IMR-90 (cell line): ENCODE measurements around the gene ABCA3. TPM values are rescaled to one million over a fixed set of nuclear protein-coding genes. Genes with fewer than 3 reads are reported as not detected.

Experiments used
- ATAC-seq: fragments of 200-7000 bp; cut with Tn5 transposase; 2 replicates; pipeline ENCODE4 v1.9.1; 2020; ENCODE audit warnings: low read depth, mild to moderate bottlenecking, moderate library complexity
- BruUV-seq: library from RNA; stranded (reverse); fragments of 400-500 nt; replicated peaks from 2 replicates; lab custom pipeline; 2021; lab: Mats Ljungman, UMichigan
- CTCF ChIA-PET: fragments of 300-600 bp; formaldehyde crosslinking; extraction: SDS; loops from one replicate; lab custom pipeline; 2021; ENCODE audit warnings: antibody characterized with exemption; lab: Yijun Ruan, JAX
- POLR2A ChIA-PET: fragments of 300-600 bp; sonication (Branson Sonifier 250); formaldehyde crosslinking; loops from one replicate; lab custom pipeline; 2022; ENCODE audit warnings: antibody characterized with exemption; ENCODE audit not compliant: unreplicated experiment; lab: Charles Lee
- DNase-seq: peaks from one replicate; pipeline ENCODE4 v3.0.0; 2013
- H2AFZ ChIP-seq: replicated peaks from 2 replicates; pipeline ENCODE3; 2013; ENCODE audit warnings: low read length, mild to moderate bottlenecking; ENCODE audit not compliant: poor library complexity
- H2AK5ac ChIP-seq: 2 replicates; pipeline ENCODE4 v1.6.1; 2013; ENCODE audit warnings: low read depth, low read length, inconsistent platforms
- H2AK9ac ChIP-seq: replicated peaks from 2 replicates; pipeline ENCODE3; 2013; ENCODE audit warnings: mild to moderate bottlenecking, low read depth, low read length, moderate library complexity; ENCODE audit not compliant: poor library complexity
- H2BK120ac ChIP-seq: 2 replicates; pipeline ENCODE4 v1.6.1; 2013; ENCODE audit warnings: low read depth, low read length, inconsistent platforms
- H2BK15ac ChIP-seq: 3 replicates; pipeline ENCODE4 v1.6.1; 2013; ENCODE audit warnings: low read depth, low read length, inconsistent platforms
- H2BK20ac ChIP-seq: 2 replicates; pipeline ENCODE4 v1.6.1; 2013; ENCODE audit warnings: low read depth, mild to moderate bottlenecking, inconsistent platforms, low read length, moderate library complexity
- H2BK5ac ChIP-seq: 2 replicates; pipeline ENCODE4 v1.6.1; 2013; ENCODE audit warnings: mild to moderate bottlenecking, low read depth, low read length, inconsistent platforms; ENCODE audit not compliant: poor library complexity, severe bottlenecking
- H3K14ac ChIP-seq: replicated peaks from 2 replicates; pipeline ENCODE4 v1.6.1; 2013; ENCODE audit warnings: low read depth, low read length, inconsistent platforms
- H3K18ac ChIP-seq: 2 replicates; pipeline ENCODE4 v1.6.1; 2013; ENCODE audit warnings: low read depth, low read length, control low read depth
- H3K23ac ChIP-seq: 2 replicates; pipeline ENCODE4 v1.6.1; 2013; ENCODE audit warnings: low read depth, low read length, inconsistent platforms
- H3K27ac ChIP-seq: 2 replicates; pipeline ENCODE4 v1.5.1; 2013; ENCODE audit warnings: mild to moderate bottlenecking, control low read depth, low read length; ENCODE audit not compliant: insufficient read depth
- H3K27me3 ChIP-seq: 2 replicates; pipeline ENCODE4 v1.6.1; 2013; ENCODE audit warnings: low read length; ENCODE audit not compliant: control insufficient read depth, insufficient read depth
- H3K36me3 ChIP-seq: 2 replicates; pipeline ENCODE4 v1.6.1; 2013; ENCODE audit warnings: low read length, mixed read lengths; ENCODE audit not compliant: control insufficient read depth, insufficient read depth
- H3K4ac ChIP-seq: 2 replicates; pipeline ENCODE4 v1.6.1; 2013; ENCODE audit warnings: low read depth, low read length, inconsistent platforms
- H3K4me1 ChIP-seq: 2 replicates; pipeline ENCODE4 v1.6.1; 2013; ENCODE audit warnings: low read length, mixed read lengths; ENCODE audit not compliant: control insufficient read depth, insufficient read depth
- H3K4me2 ChIP-seq: 2 replicates; pipeline ENCODE4 v1.6.1; 2013; ENCODE audit warnings: low read depth, mild to moderate bottlenecking, control low read depth, low read length, moderate library complexity
- H3K4me3 ChIP-seq: 2 replicates; pipeline ENCODE4 v1.5.1; 2013; ENCODE audit warnings: low read depth, mild to moderate bottlenecking, control low read depth, low read length, moderate library complexity; ENCODE audit not compliant: insufficient read depth
- H3K56ac ChIP-seq: 2 replicates; pipeline ENCODE4 v1.6.1; 2013; ENCODE audit warnings: low read length, inconsistent platforms; ENCODE audit not compliant: insufficient read depth; ENCODE audit errors: extremely low read depth
- H3K79me1 ChIP-seq, 2 experiments: 2 replicates each; pipeline ENCODE4 v1.6.1; 2013; ENCODE audit warnings: low read length in 2 of 2, inconsistent platforms in 1 of 2, low read depth in 1 of 2
- H3K9ac ChIP-seq: 2 replicates; pipeline ENCODE4 v1.6.1; 2013; ENCODE audit warnings: low read depth, low read length, control low read depth
- H3K9me1 ChIP-seq: 2 replicates; pipeline ENCODE4 v1.6.1; 2013; ENCODE audit warnings: low read length, inconsistent platforms; ENCODE audit not compliant: insufficient read depth
- H3K9me3 ChIP-seq: 2 replicates; pipeline ENCODE4 v1.6.1; 2013; ENCODE audit warnings: low read length; ENCODE audit not compliant: control insufficient read depth, insufficient read depth
- H4K20me1 ChIP-seq: 2 replicates; pipeline ENCODE4 v1.6.1; 2013; ENCODE audit warnings: low read length, inconsistent platforms; ENCODE audit not compliant: insufficient read depth
- H4K5ac ChIP-seq: 2 replicates; pipeline ENCODE4 v1.6.1; 2013; ENCODE audit warnings: mild to moderate bottlenecking, low read depth, low read length, control low read depth
- H4K8ac ChIP-seq, 2 experiments: 2 replicates each; pipeline ENCODE4 v1.6.1; 2013; ENCODE audit warnings: low read depth in 2 of 2, low read length in 2 of 2, control low read depth in 1 of 2, inconsistent platforms in 1 of 2
- H4K91ac ChIP-seq: 2 replicates; pipeline ENCODE4 v1.6.1; 2013; ENCODE audit warnings: low read depth, low read length, inconsistent platforms; ENCODE audit not compliant: insufficient read depth
- BHLHE40 ChIP-seq: fragments of 150-350 bp; IDR thresholded peaks from 2 replicates; pipeline ENCODE4 v1.6.1; 2016; ENCODE audit warnings: mild to moderate bottlenecking, low read depth, low read length
- CHD1 ChIP-seq: IDR thresholded peaks from 2 replicates; pipeline ENCODE4 v1.6.1; 2012; ENCODE audit warnings: low read depth, low read length, improper control_type of control experiment
- ELK1 ChIP-seq: fragments of 150-350 bp; IDR thresholded peaks from 2 replicates; pipeline ENCODE4 v1.6.1; 2016; ENCODE audit warnings: low read depth, mild to moderate bottlenecking, low read length, moderate library complexity, borderline replicate concordance
- FOS ChIP-seq: fragments of 150-350 bp; IDR thresholded peaks from 2 replicates; pipeline ENCODE4 v1.6.1; 2016; ENCODE audit warnings: low read depth, low read length
- MAZ ChIP-seq: IDR thresholded peaks from 2 replicates; pipeline ENCODE4 v1.6.1; 2012; ENCODE audit warnings: low read depth, mild to moderate bottlenecking, low read length, improper control_type of control experiment, moderate library complexity, borderline replicate concordance
- NFE2L2 ChIP-seq: fragments of 150-350 bp; IDR thresholded peaks from 2 replicates; pipeline ENCODE4 v1.6.1; 2016; ENCODE audit warnings: low read depth, mild to moderate bottlenecking, low read length
- POLR2A ChIP-seq: IDR thresholded peaks from 2 replicates; pipeline ENCODE4 v1.6.1; 2012; ENCODE audit warnings: mild to moderate bottlenecking, low read depth, low read length
- RAD21 ChIP-seq: IDR thresholded peaks from 2 replicates; pipeline ENCODE4 v1.6.1; 2012; ENCODE audit warnings: low read length, improper control_type of control experiment
- RFX5 ChIP-seq: IDR thresholded peaks from 2 replicates; pipeline ENCODE4 v1.8.0; 2012; ENCODE audit warnings: low read depth, mild to moderate bottlenecking, low read length, moderate library complexity
- SMC3 ChIP-seq: fragments of 150-350 bp; IDR thresholded peaks from 2 replicates; pipeline ENCODE4 v1.6.1; 2016; ENCODE audit warnings: low read depth, mild to moderate bottlenecking, antibody characterized with exemption, low read length, moderate library complexity
- WGBS, 2 experiments: methylation state at CpG; one replicate each; pipeline versions ENCODE4 v1.1.5 to v1.1.7; 2013; ENCODE audit warnings: missing lambda C conversion rate in 2 of 2; ENCODE audit not compliant: insufficient read length in 1 of 2; ENCODE audit errors: extremely low coverage in 2 of 2; 5-methylcytosine and 5-hydroxymethylcytosine counted together
- dilution Hi-C: fragments of 300-500 bp; cut with HindIII; formaldehyde crosslinking; loops from one replicate; pipeline ENCODE4 v1.14.3; 2018; ENCODE audit warnings: low sequenced_read_pairs; ENCODE audit not compliant: unreplicated experiment
- in situ Hi-C: fragments of 300-500 bp; cut with MboI; formaldehyde crosslinking; loops from 3 replicates; pipeline ENCODE4 v1.14.3; 2019; ENCODE audit warnings: low sequenced_read_pairs, inconsistent platforms, mixed read lengths
- intact Hi-C: fragments of 100-400 bp; cut with micrococcal nuclease; formaldehyde crosslinking; loops from 2 replicates; pipeline ENCODE4 v1.10.0; 2022
- polyA plus RNA-seq, 3 experiments: library from polyadenylated mRNA; depleted of rRNA; stranded (reverse); fragments of >200 nt; gene quantifications; 2 replicates each; pipeline ENCODE4 v1.2.3, GENCODE V29; 2012; ENCODE audit warnings: low replicate concordance in 1 of 3
- total RNA-seq: library from RNA; depleted of rRNA; stranded (reverse); fragments of >200 nt; gene quantifications from 2 replicates; pipeline ENCODE4 v1.2.3, GENCODE V29; 2012
- TF ChIP-seq, protein P1 (sequence below): conservative IDR thresholded peaks from 2 replicates; pipeline ENCODE4 v1.5.1; 2012; ENCODE audit warnings: mild to moderate bottlenecking, low read depth, low read length, improper control_type of control experiment

Gene ABCA3
- total and polyA plus RNA-seq, 2 of the 4 experiments (the other 2 are of a cell fraction): 0.18 to 0.22 TPM

GRCh38 chr16:2388139-2388874, 47.8 kb upstream of the ABCA3 start:
- no peak overlapping the region for H3K4ac ChIP-seq
- intact Hi-C loops: no loop called here
- WGBS, 2 experiments: 33% methylated on average over 1 of the region's 3 CpGs; no CpG with 5 or more reads in 1 of the 2 experiments
- H3K27me3 ChIP-seq: peaks cover 4% of the 10 kb centered on the region; the same call in 1 of the 2 replicates
- no peak overlapping the region for H2AFZ ChIP-seq
- H4K8ac ChIP-seq: no peak overlapping the region
- H3K4me2 ChIP-seq: no peak overlapping the region
- ATAC-seq: no peak
- H3K4me1 ChIP-seq: 0 out of 2 replicates have a peak, but pooled peaks cover 3% of the 10 kb centered on the region
- no peak overlapping the region for H2BK15ac ChIP-seq
- dilution Hi-C loops: no loop called here
- no peak overlapping the region for H3K9ac ChIP-seq
- H2AK9ac ChIP-seq: no peak overlapping the region
- no peak overlapping the region for H2BK120ac ChIP-seq
- in situ Hi-C loops: loop anchor here (25.0 kb wide), 1 partner anchor 501 kb away; no protein-coding TSS in a partner anchor
- H4K91ac ChIP-seq: no peak overlapping the region
- no peak overlapping the region for H2AK5ac ChIP-seq
- no TSS peak for BruUV-seq
- H3K79me1 ChIP-seq: no peaks in the 10 kb centered on the region
- no peak overlapping the region for H3K23ac ChIP-seq
- H3K27ac ChIP-seq: no peak overlapping the region
- H4K5ac ChIP-seq: no peak overlapping the region
- H3K14ac ChIP-seq: no peak overlapping the region
- no peak overlapping the region for H2BK20ac ChIP-seq
- no peaks in the 10 kb centered on the region for H3K9me1 ChIP-seq
- ChIA-PET POLR2A (no interaction called here), CTCF (no interaction called here)
- H3K56ac ChIP-seq: no peak overlapping the region
- peaks cover 5% of the 10 kb centered on the region; the same call in 1 of the 2 replicates for H3K9me3 ChIP-seq
- no peak for DNase-seq
- no peaks in the 10 kb centered on the region for H4K20me1 ChIP-seq
- no peak overlapping the region for H3K18ac ChIP-seq
- no peak overlapping the region for H2BK5ac ChIP-seq
- no peak overlapping the region for H3K4me3 ChIP-seq
- no peak for TF ChIP-seq SMC3
- no peak for TF ChIP-seq RFX5
- no peak for TF ChIP-seq CHD1
- no peak for TF ChIP-seq ELK1
- TF ChIP-seq NFE2L2: no peak
- TF ChIP-seq POLR2A: no peak
- TF ChIP-seq RAD21: no peak
- no peak for TF ChIP-seq FOS
- TF ChIP-seq MAZ: no peak
- no peak for TF ChIP-seq BHLHE40
- TF ChIP-seq, protein P1, sequence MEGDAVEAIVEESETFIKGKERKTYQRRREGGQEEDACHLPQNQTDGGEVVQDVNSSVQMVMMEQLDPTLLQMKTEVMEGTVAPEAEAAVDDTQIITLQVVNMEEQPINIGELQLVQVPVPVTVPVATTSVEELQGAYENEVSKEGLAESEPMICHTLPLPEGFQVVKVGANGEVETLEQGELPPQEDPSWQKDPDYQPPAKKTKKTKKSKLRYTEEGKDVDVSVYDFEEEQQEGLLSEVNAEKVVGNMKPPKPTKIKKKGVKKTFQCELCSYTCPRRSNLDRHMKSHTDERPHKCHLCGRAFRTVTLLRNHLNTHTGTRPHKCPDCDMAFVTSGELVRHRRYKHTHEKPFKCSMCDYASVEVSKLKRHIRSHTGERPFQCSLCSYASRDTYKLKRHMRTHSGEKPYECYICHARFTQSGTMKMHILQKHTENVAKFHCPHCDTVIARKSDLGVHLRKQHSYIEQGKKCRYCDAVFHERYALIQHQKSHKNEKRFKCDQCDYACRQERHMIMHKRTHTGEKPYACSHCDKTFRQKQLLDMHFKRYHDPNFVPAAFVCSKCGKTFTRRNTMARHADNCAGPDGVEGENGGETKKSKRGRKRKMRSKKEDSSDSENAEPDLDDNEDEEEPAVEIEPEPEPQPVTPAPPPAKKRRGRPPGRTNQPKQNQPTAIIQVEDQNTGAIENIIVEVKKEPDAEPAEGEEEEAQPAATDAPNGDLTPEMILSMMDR: no peak
- no peaks in the 10 kb centered on the region for H3K36me3 ChIP-seq
